ENCODE results near the gene PHF23.

Gene PHF23

GRCh38 chr17:7239091-7240027, at the start of gene PHF23:
Gene PHF23 (minus strand): TSS chr17:7239457. CDS start chr17:7239279, 178 bp downstream.
- Histone ChIP-seq H3K4me1 (ENCODE audit: insufficient read depth, low read length, poor library complexity, severe bottlenecking) (peaks cover 40% of the 10 kb centered on the region), H3K9me2 (replicated peaks; ENCODE audit: low read depth, low read length) (no peaks in the 10 kb centered on the region), H2AFZ (ENCODE audit: low read length) (peak within 1 kb of the TSS; percentile 25; the same call in 1 of the 2 replicates), H3K79me2 (ENCODE audit: insufficient read depth, low read length) (peaks cover 61% of the 10 kb centered on the region), H3K36me3 (ENCODE audit: insufficient read depth, low read length) (peaks cover 25% of the 10 kb centered on the region; the same call in 1 of the 2 replicates), H3K9ac (ENCODE audit: low read depth, low read length, poor library complexity, severe bottlenecking) (peak within 1 kb of the TSS; percentile 98), H3K9me3 (ENCODE audit: insufficient read depth, low read depth, low read length) (no peaks in the 10 kb centered on the region), H3F3A (ENCODE audit: low read depth) (peaks cover 12% of the 10 kb centered on the region), H3K4me3 (ENCODE audit: low read length, poor library complexity, severe bottlenecking) (peak within 1 kb of the TSS; percentile 96), H3K27me3 (ENCODE audit: insufficient read depth, low read length, poor library complexity, severe bottlenecking) (peaks cover 5% of the 10 kb centered on the region), H3K4me2 (ENCODE audit: low read depth, low read length, poor library complexity, severe bottlenecking) (peak within 1 kb of the TSS; percentile 75), H4K20me1 (ENCODE audit: insufficient read depth, low read length, poor library complexity, severe bottlenecking) (peaks cover 29% of the 10 kb centered on the region)
- TF ChIP-seq, protein P1, sequence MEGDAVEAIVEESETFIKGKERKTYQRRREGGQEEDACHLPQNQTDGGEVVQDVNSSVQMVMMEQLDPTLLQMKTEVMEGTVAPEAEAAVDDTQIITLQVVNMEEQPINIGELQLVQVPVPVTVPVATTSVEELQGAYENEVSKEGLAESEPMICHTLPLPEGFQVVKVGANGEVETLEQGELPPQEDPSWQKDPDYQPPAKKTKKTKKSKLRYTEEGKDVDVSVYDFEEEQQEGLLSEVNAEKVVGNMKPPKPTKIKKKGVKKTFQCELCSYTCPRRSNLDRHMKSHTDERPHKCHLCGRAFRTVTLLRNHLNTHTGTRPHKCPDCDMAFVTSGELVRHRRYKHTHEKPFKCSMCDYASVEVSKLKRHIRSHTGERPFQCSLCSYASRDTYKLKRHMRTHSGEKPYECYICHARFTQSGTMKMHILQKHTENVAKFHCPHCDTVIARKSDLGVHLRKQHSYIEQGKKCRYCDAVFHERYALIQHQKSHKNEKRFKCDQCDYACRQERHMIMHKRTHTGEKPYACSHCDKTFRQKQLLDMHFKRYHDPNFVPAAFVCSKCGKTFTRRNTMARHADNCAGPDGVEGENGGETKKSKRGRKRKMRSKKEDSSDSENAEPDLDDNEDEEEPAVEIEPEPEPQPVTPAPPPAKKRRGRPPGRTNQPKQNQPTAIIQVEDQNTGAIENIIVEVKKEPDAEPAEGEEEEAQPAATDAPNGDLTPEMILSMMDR (conservative IDR thresholded peaks at IDR 0.05; ENCODE audit: low read length) = no peak

- Histone ChIP-seq H3K4me1 (ENCODE audit: insufficient read depth, low read length, poor library complexity, severe bottlenecking) (peaks cover 13% of the 10 kb centered on the region), H3K27me3 (ENCODE audit: insufficient read depth, low read length, poor library complexity, severe bottlenecking) (no peaks in the 10 kb centered on the region), H3K9me2 (replicated peaks; ENCODE audit: low read depth, low read length) (no peaks in the 10 kb centered on the region), H3K9ac (ENCODE audit: low read depth, low read length, poor library complexity, severe bottlenecking) (no peak overlapping the region), H3F3A (ENCODE audit: low read depth) (0 out of 2 replicates have a peak, but pooled peaks cover 3% of the 10 kb centered on the region), H3K4me2 (ENCODE audit: low read depth, low read length, poor library complexity, severe bottlenecking) (no peak overlapping the region), H3K9me3 (ENCODE audit: insufficient read depth, low read depth, low read length) (no peaks in the 10 kb centered on the region), H4K20me1 (ENCODE audit: insufficient read depth, low read length, poor library complexity, severe bottlenecking) (no peaks in the 10 kb centered on the region), H3K79me2 (ENCODE audit: insufficient read depth, low read length) (no peaks in the 10 kb centered on the region), H2AFZ (ENCODE audit: low read length) (no peak overlapping the region), H3K4me3 (ENCODE audit: low read length, poor library complexity, severe bottlenecking) (no peak overlapping the region), H3K36me3 (ENCODE audit: insufficient read depth, low read length) (no peaks in the 10 kb centered on the region)
- no peak for TF ChIP-seq EZH2phosphoT487 (IDR thresholded peaks at IDR 0.05; ENCODE audit: borderline replicate concordance)
- TF ChIP-seq, protein P1 (conservative IDR thresholded peaks at IDR 0.05; ENCODE audit: low read length) = no peak
Observed at GRCh38 chr17:7285679-7286078, 46.4 kb upstream of the PHF23 start.

DNA sequence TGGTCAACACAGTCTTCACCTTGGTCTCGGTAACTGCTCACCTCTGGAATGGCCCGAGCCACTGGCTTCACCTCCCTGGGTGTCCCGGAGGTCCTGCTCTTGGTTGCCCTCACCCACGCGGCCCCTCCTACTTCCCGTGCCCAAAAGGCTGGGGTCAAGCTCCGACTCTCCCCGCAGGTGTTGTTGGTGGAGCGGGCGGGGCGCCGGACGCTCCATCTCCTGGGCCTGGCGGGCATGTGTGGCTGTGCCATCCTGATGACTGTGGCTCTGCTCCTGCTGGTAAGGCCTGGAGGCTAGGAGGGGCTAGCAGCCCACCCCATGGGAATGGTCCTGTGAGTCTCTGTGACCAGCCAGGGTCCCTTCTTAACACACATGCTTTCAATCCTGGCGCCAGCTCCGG, 45.7 kb upstream of the PHF23 start:
- peaks cover 13% of the 10 kb centered on the region for H3K4me1 ChIP-seq (ENCODE audit: insufficient read depth, low read length, poor library complexity, severe bottlenecking)
- H3K9me2 ChIP-seq (replicated peaks; ENCODE audit: low read depth, low read length) = no peaks in the 10 kb centered on the region
- H2AFZ ChIP-seq (ENCODE audit: low read length) = no peak overlapping the region
- no peak overlapping the region for H3K9ac ChIP-seq (ENCODE audit: low read depth, low read length, poor library complexity, severe bottlenecking)
- no peak for TF ChIP-seq EZH2phosphoT487 (IDR thresholded peaks at IDR 0.05; ENCODE audit: borderline replicate concordance)
- TF ChIP-seq, protein P1 (conservative IDR thresholded peaks at IDR 0.05; ENCODE audit: low read length) = no peak
- no peak overlapping the region for H3K4me2 ChIP-seq (ENCODE audit: low read depth, low read length, poor library complexity, severe bottlenecking)
- H4K20me1 ChIP-seq (ENCODE audit: insufficient read depth, low read length, poor library complexity, severe bottlenecking) = no peaks in the 10 kb centered on the region
- H3K27me3 ChIP-seq (ENCODE audit: insufficient read depth, low read length, poor library complexity, severe bottlenecking) = no peaks in the 10 kb centered on the region
- H3K36me3 ChIP-seq (ENCODE audit: insufficient read depth, low read length) = no peaks in the 10 kb centered on the region
- no peaks in the 10 kb centered on the region for H3K79me2 ChIP-seq (ENCODE audit: insufficient read depth, low read length)
- 0 out of 2 replicates have a peak, but pooled peaks cover 3% of the 10 kb centered on the region for H3F3A ChIP-seq (ENCODE audit: low read depth)
- H3K9me3 ChIP-seq (ENCODE audit: insufficient read depth, low read depth, low read length) = no peaks in the 10 kb centered on the region
- no peak overlapping the region for H3K4me3 ChIP-seq (ENCODE audit: low read length, poor library complexity, severe bottlenecking)
